IPS-15b (cell line): ENCODE data around the gene CISTR.

Experiments used
- H3K27me3 ChIP-seq: one replicate; pipeline ENCODE4 v1.6.1; 2013; ENCODE audit warnings: low read length; ENCODE audit not compliant: control insufficient read depth, insufficient read depth
- H3K36me3 ChIP-seq: one replicate; pipeline ENCODE4 v1.6.1; 2013; ENCODE audit warnings: low read length; ENCODE audit not compliant: control insufficient read depth, insufficient read depth
- H3K4me1 ChIP-seq: one replicate; pipeline ENCODE4 v1.6.1; 2013; ENCODE audit warnings: mild to moderate bottlenecking, low read length; ENCODE audit not compliant: control insufficient read depth, insufficient read depth
- H3K4me3 ChIP-seq: one replicate; pipeline ENCODE4 v1.5.1; 2013; ENCODE audit warnings: low read depth, low read length
- H3K9ac ChIP-seq: one replicate; pipeline ENCODE4 v1.6.1; 2013; ENCODE audit warnings: low read depth, mild to moderate bottlenecking, low read length
- H3K9me3 ChIP-seq: one replicate; pipeline ENCODE4 v1.6.1; 2013; ENCODE audit warnings: mild to moderate bottlenecking, low read length; ENCODE audit not compliant: control insufficient read depth, insufficient read depth

Gene CISTR

DNA sequence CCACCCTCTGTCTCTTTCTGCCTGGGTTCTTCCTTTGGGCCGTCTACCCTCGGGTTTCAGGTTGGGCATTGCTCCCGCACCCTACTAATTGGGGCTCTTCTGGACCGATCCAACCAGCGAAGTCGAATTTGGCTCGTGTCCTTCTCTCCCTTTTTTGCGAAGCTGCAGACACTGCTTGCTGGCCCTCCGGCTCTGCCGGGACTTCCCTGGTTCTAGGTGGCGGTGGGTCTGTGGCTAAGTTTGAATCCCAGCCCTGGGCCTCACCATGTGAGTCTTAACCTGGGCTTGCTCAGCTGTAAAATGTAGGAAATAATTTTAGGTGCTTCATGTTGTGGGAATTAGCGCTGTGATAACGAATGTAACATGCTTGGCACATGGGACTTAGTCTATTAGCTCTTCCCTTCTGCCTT lies 418 bp upstream of the CISTR start:
- H3K9ac ChIP-seq: no peak overlapping the region

DNA sequence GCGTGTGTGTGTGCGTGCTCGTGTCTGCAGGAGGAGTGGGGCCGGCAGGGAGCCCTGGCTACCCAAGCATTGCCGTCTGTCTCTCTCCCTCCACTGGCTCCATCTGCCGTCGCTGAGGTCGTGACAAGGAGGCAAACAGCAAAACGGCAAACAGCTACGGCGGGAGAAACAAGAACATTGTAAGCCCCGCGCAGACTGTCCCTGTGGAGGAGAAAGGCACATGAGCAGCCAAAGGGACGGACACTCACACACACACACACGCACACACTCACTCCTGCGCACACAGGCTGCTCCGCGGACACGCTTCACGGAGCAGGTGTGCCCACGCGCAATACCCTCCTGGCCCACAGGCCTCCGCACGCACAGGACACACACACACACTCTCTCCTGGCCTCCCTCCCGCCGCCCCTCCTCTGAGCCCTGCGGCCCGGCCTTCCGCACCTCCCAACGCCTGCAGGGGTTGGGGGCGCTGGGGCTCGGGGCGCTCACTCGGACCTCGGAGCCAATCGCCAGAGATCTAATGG lies 905 bp downstream of the CISTR start:
- Histone ChIP-seq H3K4me3 (peak overlapping the region; percentile 51), H3K9me3 (no peaks in the 10 kb centered on the region), H3K9ac (no peak overlapping the region), H3K27me3 (peaks cover 99% of the 10 kb centered on the region), H3K4me1 (peaks cover 2% of the 10 kb centered on the region), H3K36me3 (no peaks in the 10 kb centered on the region)

More for the DNA sequence above, 418 bp upstream of the CISTR start:
- no peaks in the 10 kb centered on the region for H3K36me3 ChIP-seq
- peaks cover 97% of the 10 kb centered on the region for H3K27me3 ChIP-seq
- no peaks in the 10 kb centered on the region for H3K9me3 ChIP-seq
- peak overlapping the region; percentile 51 for H3K4me3 ChIP-seq
- H3K4me1 ChIP-seq: peaks cover 6% of the 10 kb centered on the region

DNA sequence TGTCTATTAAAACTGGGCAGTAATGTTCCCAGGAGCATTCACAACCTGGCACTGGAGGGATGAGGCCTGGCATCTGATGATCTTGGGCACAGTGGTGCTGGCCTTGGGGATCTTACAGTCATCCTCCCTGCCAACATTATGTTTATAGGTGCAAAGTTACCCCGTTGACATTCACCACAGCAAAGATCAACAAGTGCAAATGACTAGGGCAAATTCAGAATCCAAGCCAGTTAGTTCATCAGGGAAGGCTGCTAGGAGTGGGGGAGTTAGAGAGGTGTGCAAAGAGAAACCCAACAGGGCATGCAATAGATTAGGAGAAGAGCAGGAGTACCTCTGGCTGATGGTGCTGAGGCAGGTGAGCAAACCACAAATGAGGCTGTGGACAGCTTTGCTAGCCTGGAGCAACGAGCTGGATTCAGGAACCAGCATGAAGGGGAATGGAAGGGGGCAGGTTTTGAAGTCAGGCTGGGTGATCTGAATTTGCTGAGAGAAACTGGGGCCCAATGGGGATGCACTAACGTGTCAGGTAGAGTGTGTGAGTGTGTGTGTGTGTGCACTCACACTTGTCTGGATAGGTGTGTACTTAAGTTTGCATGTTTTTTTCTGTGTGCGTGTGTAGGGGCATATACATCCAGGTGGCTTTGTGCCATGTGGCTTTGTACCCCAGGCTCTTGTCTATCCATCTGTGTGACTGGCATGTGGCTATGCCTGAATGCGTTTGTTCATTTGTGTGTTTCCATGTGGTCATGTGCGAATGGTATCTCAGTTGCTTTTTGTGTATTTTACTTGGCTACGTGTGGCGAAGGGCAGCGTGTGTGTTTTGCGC lies 1.6 kb downstream of the CISTR start:
- no peaks in the 10 kb centered on the region for H3K4me1 ChIP-seq
- no peak overlapping the region for H3K9ac ChIP-seq
- no peaks in the 10 kb centered on the region for H3K36me3 ChIP-seq
- H3K9me3 ChIP-seq: no peaks in the 10 kb centered on the region
- peaks cover 99% of the 10 kb centered on the region for H3K27me3 ChIP-seq
- H3K4me3 ChIP-seq: peak overlapping the region; percentile 51

DNA sequence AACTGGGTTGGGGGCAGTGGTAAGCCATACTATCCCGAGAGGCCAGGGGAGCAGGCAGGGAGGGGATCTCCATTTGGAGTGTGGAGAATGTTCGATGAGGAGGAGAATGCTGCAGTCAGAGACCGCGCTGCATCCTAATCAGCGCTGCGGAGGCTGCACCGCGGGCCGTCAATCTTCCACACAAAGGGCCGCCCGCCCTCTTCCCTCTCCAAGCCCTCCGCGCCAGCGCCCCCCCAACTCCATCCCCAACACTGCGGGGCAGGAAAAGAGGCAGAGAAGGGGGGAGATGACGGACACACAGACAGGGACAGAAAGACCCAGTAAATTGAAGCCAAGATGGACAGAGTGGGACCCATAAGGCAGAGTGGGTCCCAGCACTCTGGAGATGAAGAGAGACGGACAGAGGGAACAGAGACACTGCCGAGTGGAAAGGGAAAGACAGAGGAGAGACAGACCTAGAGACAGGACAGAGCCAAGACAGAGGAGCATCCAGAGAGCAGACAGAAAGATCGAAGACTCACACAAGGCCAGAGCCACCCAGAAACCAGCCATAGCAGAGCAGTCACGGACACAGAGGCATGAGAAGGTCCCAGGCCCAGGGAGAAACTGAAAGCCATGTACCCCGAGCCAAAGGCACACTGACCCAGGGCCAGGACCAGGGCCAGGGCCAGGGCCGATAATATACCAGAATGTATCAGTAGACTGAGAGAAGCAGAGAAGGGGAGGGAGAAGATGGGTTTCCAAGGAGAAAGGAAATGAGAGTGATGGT lies 3.5 kb downstream of the CISTR start:
- no peaks in the 10 kb centered on the region for H3K36me3 ChIP-seq
- no peaks in the 10 kb centered on the region for H3K4me1 ChIP-seq
- H3K27me3 ChIP-seq: peaks cover 99% of the 10 kb centered on the region
- no peak overlapping the region for H3K9ac ChIP-seq
- peak overlapping the region; percentile 24 for H3K4me3 ChIP-seq
- H3K9me3 ChIP-seq: no peaks in the 10 kb centered on the region

DNA sequence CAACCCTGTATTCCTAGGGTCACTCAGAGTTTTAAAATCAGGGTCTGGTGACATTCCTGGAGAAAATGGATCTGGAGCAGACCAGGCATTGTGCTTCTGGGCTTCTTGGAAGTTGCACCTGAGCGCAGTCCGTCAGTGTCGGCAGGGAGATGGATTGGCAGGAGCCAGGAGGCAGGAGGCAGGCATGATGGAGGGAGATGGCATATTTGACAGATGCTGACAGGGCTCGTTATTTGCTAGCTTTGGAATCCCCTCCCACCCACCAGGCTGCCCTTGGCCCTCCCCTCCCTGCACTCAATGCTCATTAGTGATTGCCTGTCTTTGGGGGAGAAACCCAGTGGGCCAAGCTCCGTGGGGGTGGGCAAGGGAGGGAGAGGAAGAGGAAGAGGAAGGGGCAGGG lies 4.7 kb downstream of the CISTR start:
- Histone ChIP-seq H3K9me3 (no peaks in the 10 kb centered on the region), H3K36me3 (no peaks in the 10 kb centered on the region), H3K4me3 (no peak overlapping the region), H3K4me1 (no peaks in the 10 kb centered on the region), H3K27me3 (peaks cover 99% of the 10 kb centered on the region), H3K9ac (no peak overlapping the region)

DNA sequence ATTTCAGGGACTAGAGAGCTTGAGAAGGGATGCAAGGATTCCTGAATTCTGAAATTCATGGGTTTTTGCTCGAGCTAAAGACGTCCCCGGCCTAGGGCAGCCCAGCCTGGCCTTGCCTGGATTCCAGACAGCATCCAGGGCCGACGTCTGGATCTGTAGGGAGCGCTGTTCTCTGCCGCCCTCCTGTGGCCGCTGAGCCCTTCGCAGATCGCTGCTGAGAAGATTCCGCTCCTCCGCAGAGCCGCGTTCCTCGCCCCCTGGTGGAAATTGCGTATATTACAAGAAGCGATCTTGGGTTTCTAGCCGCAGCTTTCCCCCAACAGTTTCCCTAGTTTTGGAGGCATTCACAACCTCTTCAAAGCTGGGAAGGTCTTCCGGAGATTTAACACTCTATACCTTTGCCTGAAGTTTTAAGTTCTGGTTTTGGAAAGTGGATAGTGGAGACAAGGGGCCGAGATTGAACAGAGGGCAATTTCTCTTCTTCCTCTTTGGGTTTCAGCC lies 5.1 kb downstream of the CISTR start:
- Histone ChIP-seq H3K27me3 (peaks cover 97% of the 10 kb centered on the region), H3K4me1 (no peaks in the 10 kb centered on the region), H3K9me3 (no peaks in the 10 kb centered on the region), H3K36me3 (no peaks in the 10 kb centered on the region), H3K9ac (no peak overlapping the region), H3K4me3 (no peak overlapping the region)

DNA sequence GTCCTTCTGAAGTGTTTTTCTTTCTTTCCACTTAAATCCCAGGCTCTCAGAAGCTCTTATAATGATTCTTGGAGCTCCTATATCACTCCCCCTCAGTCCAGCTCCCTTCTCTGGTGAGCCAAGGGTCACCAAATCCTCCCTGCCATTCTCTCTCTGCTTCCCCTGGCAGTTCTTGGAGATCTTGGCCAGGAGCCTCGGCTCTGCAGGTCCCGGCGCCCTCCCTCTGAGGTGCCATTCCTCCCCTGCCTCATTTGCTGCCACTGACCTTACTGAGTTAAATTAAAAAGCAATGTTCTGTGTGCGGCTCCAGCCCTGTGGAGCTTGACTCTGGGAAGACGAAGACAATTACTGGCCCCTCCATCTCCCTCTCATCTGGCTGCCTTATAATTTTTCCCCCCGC lies 7.0 kb downstream of the CISTR start:
- no peak overlapping the region for H3K4me3 ChIP-seq
- H3K36me3 ChIP-seq: no peaks in the 10 kb centered on the region
- peaks cover 2% of the 10 kb centered on the region for H3K4me1 ChIP-seq
- no peak overlapping the region for H3K9ac ChIP-seq
- peaks cover 97% of the 10 kb centered on the region for H3K27me3 ChIP-seq
- H3K9me3 ChIP-seq: no peaks in the 10 kb centered on the region

DNA sequence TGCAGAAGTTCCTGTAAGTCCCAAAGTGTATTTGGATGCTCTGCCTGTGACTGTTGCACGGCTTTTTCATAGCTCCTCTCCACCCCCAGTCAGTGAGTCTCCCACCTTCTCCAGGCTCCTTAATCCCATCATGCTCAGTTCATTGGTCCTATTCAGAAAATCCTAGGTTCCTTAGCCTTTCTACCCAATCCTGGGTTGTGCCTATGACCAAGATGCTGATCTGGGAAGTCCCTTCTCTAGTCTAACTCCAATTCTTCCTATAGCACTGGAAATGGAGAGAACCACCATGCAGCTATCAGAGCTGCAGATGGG lies 7.7 kb downstream of the CISTR start:
- H3K36me3 ChIP-seq: no peaks in the 10 kb centered on the region
- no peaks in the 10 kb centered on the region for H3K9me3 ChIP-seq
- peaks cover 4% of the 10 kb centered on the region for H3K4me1 ChIP-seq
- H3K9ac ChIP-seq: no peak overlapping the region
- H3K4me3 ChIP-seq: no peak overlapping the region
- H3K27me3 ChIP-seq: peaks cover 97% of the 10 kb centered on the region

DNA sequence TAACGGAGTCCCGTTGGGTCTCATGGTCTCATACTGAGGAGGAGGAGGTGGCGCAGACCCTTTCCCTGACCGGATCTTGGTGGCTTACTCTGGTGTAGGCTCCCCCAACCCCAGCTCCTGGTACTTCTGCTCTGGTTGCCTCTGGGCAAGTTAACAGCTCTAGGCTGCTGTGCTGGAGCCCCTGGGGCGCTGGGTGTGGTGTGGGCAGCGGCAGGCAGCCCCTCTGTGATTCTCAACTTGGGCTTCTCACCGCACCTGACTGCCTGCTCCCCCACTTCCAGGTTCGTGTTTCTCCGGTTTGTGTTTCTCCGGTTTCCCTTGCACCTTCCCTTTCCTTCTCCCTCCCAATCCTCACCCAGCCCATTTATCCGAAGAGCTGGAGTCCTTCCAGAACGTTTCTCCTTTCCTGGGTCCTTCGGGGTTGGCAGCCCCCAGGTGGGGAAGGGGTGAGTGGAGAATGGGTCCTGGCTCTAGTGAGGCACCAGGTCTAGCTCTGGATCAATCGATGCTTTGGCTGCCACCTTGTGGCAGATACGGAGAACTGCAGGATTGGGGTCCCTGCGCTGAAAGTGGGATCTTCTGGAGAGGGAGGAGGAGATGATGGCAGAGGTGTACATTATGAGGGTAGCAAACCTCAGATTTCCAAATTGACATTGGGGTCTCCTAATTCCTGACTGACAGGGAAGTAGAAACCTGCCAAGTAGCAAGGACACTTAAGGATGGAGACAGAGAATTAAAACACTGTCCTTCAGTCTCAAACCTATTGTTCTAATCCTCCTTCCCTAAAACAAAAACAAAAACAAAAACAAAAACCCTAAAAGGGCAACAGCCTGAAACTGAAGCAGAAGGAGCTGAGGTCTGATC lies 8.3 kb downstream of the CISTR start:
- Histone ChIP-seq H3K9me3 (no peaks in the 10 kb centered on the region), H3K9ac (no peak overlapping the region), H3K4me3 (peak overlapping the region; percentile 30), H3K36me3 (no peaks in the 10 kb centered on the region), H3K4me1 (peaks cover 5% of the 10 kb centered on the region), H3K27me3 (peaks cover 97% of the 10 kb centered on the region)

DNA sequence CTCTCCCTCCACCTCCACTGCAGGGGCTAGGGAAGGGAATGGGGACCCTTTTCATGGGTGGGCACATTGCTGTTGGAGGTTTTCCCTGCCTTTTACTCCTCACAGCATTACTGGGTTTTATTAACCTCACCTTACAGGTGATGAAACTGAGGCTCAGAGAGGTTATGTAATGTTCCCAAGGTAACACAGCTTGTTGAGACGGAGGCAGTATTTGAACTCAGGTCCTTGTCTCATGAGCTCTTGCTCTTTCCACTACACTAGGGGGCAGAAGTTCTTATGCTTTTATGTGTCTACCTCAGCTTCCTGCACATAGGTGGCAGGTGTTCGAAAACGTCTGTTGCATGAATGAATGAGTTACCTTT lies 11.7 kb downstream of the CISTR start:
- Histone ChIP-seq H3K9ac (no peak overlapping the region), H3K4me1 (peaks cover 5% of the 10 kb centered on the region), H3K27me3 (peaks cover 99% of the 10 kb centered on the region), H3K9me3 (no peaks in the 10 kb centered on the region), H3K4me3 (peak overlapping the region; percentile 9), H3K36me3 (no peaks in the 10 kb centered on the region)
